ENCODE measurements around the gene COL23A1.

DNA sequence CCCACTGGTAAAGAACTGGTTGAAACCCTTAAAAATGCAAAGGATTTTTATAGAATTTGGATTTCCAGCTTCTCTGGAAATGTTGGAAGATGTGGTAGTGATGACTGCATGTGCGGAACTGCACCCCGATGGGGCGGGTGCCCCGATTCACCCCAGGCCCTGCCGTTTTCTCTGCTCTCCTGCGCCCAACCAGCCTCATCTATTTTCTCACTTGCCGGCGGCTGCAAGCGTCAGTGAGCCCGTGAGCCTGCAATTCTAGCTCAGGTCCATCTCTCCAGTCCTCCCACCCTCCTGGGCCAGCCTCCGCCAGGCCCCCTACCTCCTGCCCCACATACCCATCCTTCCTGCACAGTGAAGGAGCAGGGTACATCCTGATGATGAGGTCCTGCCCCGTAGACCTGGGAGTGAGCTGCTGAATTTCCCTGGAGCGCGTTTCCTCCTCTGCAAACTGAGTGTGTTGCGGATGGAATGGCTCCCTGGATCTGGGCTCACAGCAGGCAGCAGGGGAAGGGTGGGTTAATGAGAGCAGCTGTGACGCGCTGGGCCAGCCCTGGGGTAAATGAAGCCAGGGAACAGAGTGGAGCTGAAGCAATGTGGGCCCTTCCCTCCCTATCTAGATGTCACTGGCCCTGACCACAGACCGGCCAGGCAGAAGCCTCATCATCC, 311.7 kb downstream of the COL23A1 start:
- no peak for TF ChIP-seq EZH2phosphoT487 (IDR thresholded peaks at IDR 0.05; ENCODE audit: low read length)
- TF ChIP-seq, protein P1, sequence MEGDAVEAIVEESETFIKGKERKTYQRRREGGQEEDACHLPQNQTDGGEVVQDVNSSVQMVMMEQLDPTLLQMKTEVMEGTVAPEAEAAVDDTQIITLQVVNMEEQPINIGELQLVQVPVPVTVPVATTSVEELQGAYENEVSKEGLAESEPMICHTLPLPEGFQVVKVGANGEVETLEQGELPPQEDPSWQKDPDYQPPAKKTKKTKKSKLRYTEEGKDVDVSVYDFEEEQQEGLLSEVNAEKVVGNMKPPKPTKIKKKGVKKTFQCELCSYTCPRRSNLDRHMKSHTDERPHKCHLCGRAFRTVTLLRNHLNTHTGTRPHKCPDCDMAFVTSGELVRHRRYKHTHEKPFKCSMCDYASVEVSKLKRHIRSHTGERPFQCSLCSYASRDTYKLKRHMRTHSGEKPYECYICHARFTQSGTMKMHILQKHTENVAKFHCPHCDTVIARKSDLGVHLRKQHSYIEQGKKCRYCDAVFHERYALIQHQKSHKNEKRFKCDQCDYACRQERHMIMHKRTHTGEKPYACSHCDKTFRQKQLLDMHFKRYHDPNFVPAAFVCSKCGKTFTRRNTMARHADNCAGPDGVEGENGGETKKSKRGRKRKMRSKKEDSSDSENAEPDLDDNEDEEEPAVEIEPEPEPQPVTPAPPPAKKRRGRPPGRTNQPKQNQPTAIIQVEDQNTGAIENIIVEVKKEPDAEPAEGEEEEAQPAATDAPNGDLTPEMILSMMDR (IDR thresholded peaks at IDR 0.05; ENCODE audit: low read length) = no peak

Measured in MM.1S (cell line).